HEK293 (cell line): ENCODE measurements around the gene COQ7.

Experiments
- ZBTB48 ChIP-seq: fragments of 450-650 bp; formaldehyde crosslinking; IDR thresholded peaks from 2 replicates; pipeline ENCODE4 v1.5.1; 2016; ENCODE audit warnings: missing biosample characterization, missing genetic modification characterization
- ZBTB7A ChIP-seq: fragments of 450-650 bp; formaldehyde crosslinking; IDR thresholded peaks from 2 replicates; pipeline ENCODE4 v1.5.1; 2016; ENCODE audit warnings: low read depth, missing biosample characterization, missing genetic modification characterization

DNA sequence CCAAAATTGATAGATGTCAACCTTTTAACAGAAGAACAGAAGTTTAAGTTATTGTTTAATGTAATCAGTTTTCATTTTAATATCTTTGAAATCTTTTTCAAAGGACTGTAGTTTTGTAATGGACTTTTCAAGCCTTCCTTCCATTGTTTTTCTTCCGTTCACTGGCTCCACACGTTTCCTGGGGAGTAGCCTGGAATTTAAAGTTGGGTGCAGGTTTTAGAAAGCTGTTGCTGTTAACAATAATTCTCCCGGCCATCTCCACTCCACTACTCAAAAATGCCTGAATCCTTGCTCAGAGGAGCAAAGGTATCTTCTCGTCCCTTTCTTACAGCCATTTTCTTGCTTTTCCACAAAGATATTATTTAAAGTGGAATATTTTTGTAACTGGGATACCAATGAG is 4.7 kb upstream of the COQ7 start:
- TF ChIP-seq ZBTB48 (tag by site-specific recombination) = no peak
- no peak for TF ChIP-seq ZBTB7A (tag by site-specific recombination)
